GM19438 (cell line): ENCODE results near the gene MLXIPL.
"Not testable (repeated sequence)": the region's sequence is repeated elsewhere in the genome, so short reads cannot be mapped to it uniquely, and the experiment has no call there.

Source experiments
- ATAC-seq: cut with Tn5 transposase; IDR thresholded peaks from one replicate; pipeline ENCODE4 v1.9.1; 2021; ENCODE audit warnings: low read depth; ENCODE audit not compliant: unreplicated experiment

The MLXIPL gene

DNA sequence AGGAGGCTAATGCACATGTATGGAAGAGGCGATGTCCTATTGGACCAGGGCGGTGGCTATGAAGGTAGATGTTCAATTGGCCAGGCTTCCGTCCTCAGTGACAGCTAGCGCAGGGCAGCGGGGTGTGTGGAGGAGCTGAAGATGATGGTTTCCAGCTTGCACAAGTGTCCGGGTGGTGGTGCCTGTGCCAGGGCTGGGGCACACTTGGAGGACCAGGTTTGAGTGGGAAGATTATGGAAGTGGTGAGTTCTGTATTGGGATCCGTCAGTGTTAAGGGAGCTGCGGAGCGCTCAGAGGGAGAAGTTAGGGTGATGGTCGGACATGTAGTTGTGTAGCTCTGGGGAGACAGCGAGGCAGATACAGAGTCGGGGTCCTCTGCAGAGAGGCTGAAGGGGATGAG lies 37.4 kb downstream of the MLXIPL start:
- ATAC-seq: no peak

DNA sequence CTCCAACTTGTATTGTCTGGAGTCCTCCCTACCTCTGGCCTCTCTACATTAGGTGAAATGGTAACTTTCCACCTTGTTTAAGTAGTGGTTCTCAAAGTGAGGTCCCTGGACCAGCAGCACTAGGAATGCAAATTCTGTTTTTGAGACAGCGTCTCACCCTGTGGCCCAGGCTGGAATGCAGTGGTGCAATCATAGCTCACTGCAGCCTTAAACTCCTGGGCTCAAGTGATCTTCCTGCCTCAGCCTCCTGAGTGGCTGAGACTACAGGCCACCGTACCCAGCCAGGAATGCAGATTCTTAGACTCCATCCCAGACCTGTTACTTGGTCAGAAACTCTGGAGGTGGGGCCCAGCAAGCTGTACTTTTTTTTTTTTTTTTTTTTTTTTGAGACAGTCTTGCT lies 39.1 kb downstream of the MLXIPL start:
- ATAC-seq: no peak

DNA sequence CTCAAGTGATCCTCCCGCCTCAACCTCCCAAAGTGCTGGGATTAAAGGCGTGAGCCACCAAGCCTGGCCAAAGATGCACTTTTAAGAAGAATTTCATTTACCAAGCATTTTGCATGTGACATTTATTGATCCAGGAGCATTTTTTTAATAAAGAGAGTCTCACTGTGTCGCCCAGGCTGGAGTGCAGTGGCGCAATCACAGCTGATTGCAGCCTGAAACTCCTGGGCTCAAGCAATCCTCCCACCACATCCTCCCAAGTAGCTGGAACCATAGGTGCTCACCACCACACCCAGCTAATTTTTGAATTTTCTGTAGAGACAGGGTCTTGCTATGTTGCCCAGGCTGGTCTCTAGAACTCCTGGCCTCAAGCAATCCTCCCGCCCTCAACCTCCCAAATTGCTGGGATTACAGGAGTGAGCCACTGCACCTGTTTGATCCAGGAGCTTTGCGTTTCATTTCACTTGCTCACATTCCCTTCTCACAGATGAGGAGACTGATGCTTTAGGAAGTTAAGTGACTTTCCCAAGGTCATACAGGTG lies 41.6 kb downstream of the MLXIPL start:
- ATAC-seq: no peak

DNA sequence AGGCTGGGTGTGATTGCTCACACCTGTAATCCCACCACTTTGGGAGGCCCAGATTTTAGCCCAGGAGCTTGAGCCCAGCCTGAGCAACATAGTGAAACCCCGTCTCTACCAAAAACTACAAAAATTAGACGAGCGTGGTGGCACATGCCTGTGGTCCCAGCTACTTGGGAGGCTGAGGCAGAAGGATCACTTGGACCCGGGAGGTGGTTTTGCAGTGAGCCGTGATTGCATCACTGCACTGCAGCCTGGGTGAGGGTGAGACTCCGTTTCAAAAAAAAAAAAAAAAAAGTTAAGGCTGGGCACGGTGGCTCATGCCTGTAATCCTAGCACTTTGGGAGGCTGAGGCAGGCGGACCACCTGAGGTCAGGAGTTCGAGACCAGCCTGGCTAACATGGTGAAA lies 43.3 kb downstream of the MLXIPL start:
- ATAC-seq: not testable (repeated sequence)

DNA sequence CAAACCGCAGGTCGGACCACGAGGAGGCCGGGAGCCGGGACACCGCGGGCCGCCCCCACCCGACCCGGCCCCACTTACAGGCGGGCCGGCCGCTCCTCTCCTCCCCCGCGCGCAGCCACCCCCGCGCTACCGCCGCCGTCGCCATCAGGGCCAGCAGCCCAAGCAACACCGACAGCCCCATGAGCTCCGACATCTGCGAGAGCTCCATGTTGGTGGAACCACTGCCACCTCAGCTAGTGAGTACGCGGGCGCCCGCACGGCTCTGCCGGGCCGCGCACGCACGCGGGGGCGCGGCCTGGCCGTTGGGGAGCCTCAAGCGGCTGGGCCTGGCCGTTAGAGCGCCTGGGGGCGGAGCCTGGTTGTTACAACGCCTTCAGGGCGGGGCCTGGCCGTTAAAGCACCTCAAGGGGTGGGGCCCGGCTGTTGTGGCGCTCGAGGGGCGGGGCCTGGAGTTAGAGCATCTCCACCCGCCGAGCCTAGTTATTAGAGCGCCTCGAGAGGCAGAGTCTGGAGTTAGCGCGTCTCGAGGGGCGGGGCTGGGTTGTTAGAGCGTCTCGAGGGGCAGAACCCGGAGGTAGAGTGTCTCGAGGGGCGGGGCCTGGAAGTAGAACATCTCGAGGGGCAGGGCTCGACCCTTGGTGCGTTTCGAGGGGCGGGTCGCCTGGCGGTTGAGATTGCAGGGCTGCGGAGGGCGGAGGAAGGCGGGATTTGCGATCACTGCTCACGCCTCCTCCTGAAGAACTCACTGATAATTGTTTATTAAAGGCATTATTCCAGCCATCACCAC lies 45.8 kb downstream of the MLXIPL start, which contains the start of gene TBL2:
TBL2 (minus strand) TSS at position 238 of the 787 bp plus-strand sequence; CDS start at position 208, 30 bp downstream.
- peak; percentile 80 for ATAC-seq

DNA sequence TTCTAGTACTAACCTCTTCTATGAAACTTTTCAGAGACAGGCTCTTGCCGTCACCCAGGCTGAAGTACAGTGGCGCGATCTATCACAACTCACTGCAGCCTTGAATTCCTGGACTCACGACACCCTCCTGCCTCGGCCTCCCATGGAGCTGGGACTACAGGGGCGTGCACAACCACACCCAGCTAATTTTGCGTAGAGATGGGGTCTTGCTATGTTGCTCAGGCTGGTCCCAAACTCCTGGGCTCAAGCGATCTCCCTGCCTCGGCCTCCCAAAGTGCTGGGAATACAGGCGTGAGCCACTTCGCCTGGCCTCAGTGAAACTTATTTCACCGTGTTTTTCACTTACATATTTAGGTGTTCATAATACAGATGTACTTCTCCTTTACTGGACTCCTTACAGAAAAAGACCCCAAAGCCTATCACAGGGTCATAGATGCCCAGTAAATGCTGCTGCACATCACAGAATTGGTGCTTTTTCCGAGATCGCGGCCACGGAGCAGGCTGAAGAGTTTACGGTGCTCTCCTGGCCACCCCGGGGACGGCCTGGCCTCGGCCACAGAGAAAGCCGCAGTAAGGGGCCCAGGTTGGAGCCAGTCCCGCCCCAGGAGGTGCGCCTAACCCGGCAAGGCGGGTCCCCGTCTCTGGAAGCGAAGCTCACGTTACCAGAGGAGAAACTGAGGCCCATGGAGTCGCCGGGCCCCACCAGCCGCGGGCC lies 46.5 kb downstream of the MLXIPL start:
- ATAC-seq: peak; percentile 20

DNA sequence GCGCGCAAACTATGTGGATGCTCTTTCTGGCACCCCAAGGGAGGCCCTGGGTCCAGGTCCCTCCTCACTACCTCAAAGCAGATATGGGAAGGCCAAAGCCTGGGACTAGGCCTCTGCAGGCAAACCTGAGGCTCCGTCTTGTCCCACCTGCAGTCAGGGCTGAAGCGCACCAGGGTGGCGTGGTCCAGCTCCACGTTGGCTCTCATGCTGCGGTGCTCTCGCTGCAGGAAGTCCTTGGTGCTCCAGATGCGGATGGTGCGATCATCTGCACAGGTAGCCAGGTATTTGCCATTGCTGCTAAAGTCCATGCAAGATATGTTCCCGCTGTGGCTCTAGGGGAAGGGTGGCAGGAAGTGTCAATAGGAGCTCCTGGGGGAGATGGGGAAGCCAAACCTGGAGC lies 50.5 kb downstream of the MLXIPL start:
- ATAC-seq: no peak

DNA sequence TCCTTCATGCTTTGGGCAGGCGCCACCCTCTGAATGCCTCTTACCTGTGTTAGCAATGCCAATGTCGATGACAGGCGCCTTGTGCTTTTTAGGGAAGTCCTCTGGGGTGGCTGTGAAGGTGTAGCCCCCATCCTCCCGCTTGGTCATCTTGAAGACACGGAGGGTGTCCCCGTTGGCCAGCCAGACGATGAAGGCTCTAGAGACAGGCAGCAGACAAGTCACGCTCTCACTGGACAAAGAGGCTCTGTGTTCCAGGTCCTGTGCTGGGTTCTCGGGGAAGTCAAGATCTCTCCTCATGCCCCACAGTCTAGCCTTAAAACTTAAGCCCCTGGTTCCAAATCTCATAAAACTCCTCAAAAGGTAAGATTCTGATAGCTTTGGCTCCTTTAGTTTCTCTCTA lies 51.0 kb downstream of the MLXIPL start:
- no peak for ATAC-seq

DNA sequence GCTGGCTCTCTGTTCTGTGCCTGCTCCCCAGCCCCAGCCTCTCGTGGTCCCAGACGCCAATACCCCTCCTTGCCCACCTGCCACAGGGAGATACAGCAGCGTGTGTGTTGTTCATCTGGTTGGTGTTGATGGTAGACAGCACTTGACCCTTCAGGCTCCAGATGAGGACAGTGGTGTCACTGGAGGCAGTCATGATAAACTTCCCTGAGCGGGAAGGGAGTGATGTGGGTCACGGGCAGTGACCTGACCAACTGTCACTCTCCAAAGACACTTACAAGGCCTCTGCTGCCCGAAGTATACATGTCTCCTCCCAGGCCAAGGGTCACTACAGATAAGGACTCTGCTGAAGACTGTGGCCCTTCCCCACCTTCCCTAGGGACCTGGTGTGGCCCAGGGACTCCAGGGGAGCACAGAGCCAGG lies 51.5 kb downstream of the MLXIPL start:
- no peak for ATAC-seq

DNA sequence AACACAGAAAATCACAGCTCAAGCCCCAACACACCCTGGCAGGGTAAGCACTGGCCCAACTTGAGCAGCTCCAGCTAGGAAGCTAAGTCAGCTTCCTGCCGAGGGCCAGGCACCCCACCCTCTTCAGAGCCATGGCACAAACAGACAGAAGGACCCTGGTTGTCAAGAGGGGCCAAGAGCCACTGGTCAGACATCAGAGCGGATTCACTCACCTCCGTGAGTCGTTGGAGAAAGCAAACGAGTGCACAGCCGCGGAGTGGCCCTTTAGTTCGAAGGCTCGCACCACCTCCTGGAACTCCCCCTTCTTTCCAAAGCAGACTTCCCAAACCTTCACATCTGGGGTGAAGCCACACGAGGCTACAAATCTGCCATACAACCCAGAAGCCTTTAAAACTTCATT lies 53.3 kb downstream of the MLXIPL start:
- no peak for ATAC-seq

DNA sequence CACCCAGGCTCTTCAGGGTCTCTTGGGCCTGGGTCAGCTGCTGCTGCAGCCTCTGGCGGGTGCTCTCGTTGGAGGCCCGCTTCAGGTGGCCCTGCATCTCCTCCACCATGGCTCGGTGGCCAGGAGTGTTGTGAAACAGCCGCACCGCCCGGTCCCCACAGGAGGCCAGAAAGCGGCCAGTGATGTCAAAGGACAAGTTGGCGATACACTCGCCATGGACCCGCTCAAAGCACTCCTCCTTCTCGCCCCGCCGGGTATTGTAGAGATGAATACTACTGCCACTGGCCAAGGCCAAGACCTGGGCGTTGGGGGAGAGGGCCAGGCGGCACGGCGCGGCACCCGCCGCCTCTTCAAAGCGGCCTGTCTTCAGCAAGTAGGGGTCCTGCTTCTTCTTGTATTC lies 53.8 kb downstream of the MLXIPL start:
- ATAC-seq: no peak

DNA sequence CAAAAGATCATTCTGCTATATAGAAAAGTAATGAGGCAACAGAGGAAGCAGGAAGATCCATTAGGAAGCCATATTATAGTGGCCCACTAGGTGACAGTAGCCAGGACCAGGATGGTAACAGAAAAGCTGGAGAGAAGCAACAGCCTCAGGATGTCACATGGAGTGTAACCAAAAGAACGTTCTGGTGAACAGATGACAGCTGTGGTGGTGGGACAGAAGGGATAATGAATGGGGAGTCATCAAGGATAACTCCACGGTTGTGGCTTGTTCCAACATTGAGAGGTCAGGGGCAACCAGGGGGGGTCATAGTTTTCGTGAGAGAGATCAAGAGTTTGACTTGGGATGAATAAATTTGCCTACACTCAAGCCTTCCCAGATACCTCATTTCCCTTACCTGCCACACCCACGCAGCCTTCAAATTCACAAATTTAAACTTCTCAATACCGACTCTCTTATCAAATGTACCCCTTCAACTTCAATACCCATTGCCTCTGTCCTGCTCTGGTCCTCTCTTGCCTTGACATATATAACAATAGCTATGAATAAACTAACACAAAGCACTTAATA lies 55.2 kb downstream of the MLXIPL start:
- ATAC-seq: no peak

DNA sequence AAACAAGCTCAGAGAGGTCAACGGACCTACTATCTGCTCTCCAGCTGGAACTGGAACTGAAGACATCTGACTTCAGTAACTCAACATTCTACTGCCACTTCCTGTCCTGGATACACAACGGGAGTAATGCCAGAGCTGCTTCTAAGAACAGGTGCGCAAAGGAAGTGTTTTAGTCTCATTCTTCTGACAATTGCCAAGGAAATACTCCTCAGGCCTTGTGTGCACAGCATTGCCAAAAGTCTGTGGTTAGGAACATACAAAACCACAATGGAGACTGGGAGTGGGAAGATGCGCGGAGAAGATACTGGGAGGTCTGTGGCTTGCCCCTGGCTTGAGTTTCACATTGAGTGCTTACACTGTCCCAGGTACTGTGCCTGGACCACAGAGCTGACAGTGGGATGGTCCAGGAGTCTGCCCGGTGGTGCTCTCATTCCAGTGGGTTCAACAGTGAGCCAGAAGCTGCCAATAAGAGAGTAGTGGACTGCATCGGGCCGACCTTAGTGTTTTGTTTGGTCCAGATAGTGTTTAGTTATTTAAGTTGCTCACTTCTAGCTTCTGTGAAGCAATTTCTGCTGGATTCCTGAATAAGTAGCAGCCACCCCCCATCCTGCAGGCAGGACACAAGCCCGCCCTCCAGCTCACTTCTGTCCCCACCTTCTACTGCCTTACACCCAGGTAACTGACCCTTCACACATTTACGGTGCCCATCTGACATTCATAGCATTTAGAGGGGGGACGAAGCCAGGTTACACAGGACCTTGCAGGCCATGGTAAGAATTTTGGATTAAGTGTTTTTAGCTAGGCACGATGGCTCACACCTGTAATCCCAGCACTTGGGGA lies 56.3 kb downstream of the MLXIPL start:
- ATAC-seq: no peak

DNA sequence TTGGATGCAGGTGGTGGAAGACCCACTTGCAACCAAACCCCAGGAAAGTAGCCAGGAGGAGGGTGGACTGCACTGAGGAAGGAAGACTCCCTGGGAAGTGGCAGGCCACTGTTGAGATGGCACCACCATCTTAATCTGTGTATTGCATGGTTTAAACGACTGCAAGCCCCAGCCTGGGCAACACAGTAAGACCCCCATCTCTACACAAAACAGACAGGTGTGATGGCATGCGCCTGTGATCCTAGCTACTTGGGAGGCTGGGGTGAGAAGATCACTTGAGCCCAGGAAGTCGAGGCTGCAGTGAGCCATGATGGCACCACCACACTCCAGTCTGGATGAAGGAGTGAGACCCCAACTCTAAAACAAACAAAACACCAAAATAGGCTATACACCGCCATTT lies 57.2 kb downstream of the MLXIPL start:
- ATAC-seq: no peak

DNA sequence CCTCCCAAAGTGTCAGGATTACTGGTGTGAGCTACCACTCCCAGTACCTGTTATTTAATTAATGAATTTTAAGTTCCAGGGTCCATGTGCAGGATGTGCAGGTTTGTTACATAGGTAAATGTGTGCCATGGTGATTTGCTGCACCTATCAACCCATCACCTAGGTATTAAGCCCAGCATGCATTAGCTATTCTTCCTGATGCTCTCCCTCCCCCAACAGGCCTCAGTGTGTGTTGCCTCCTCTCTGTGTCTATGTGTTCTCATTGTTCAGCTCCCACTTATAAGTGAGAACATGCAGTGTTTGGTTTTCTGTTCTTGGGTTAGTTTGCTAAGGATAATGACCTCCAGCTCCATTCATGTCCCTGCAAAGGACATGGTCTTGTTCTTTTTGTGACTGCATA lies 57.9 kb downstream of the MLXIPL start:
- ATAC-seq: not testable (repeated sequence)

DNA sequence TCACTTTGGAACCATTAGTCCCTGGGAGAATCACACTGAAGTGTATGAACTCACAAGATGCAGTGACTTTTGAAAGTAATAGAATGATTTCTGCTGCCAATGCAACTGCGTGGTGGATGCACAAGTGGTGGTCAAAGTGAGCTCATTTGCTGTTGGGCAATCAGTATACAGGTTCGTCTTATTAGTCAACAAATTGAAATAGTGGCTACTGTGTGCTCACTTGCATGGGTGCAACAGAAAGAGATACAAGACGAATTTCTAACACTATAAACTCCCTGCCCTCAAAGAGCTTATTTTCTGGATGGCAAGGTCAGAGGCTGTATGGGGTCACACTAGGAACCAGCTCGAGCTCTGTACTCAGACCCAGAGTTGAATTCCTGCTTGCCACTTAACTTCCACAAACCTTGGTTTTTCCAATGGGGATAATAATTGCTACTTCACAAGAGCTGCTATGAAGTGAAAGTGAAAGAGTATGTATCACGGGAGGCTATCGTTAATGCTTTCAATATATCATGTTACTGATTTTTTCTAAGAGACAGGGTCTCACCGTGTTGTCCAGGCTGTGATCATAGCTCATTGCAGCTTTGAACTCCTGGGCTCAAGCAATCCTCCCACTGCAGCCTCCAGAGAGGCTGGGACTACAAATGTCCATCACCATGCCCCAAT lies 58.5 kb downstream of the MLXIPL start:
- no peak for ATAC-seq

DNA sequence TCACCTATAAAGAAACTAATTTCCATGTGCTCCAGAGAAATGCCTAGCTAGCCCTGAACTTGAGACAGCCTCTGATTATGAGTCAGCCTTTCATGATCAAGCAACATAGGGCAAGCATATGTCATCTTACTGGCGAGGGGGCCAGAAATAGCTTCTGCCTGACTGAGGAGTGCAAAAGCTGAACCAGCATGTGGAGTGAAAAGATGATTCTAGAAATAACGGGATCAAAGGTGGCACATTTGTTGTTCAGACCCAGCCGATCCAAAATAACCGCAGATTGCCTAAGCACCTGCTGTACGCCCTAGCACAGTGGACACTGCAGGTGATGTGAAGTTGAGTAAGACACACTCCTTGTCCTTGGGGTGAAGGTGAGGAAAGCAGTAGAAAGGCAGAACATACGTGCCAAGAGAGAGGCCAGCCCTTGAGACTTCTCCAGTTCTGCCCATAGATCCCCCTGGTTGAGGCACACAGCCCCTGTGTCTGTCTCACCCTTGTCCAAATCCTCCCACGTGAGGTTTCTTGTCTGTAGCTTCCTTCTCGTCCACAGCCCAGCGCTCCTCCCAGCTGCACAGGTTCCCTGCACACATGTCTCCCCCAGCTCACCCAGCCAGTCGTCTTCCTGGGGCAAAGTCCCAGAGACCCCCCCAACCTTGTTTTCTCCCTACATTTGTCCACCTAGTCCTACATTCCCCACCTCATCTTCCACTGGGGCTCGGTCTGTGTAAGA lies 64.0 kb downstream of the MLXIPL start:
- ATAC-seq: no peak

DNA sequence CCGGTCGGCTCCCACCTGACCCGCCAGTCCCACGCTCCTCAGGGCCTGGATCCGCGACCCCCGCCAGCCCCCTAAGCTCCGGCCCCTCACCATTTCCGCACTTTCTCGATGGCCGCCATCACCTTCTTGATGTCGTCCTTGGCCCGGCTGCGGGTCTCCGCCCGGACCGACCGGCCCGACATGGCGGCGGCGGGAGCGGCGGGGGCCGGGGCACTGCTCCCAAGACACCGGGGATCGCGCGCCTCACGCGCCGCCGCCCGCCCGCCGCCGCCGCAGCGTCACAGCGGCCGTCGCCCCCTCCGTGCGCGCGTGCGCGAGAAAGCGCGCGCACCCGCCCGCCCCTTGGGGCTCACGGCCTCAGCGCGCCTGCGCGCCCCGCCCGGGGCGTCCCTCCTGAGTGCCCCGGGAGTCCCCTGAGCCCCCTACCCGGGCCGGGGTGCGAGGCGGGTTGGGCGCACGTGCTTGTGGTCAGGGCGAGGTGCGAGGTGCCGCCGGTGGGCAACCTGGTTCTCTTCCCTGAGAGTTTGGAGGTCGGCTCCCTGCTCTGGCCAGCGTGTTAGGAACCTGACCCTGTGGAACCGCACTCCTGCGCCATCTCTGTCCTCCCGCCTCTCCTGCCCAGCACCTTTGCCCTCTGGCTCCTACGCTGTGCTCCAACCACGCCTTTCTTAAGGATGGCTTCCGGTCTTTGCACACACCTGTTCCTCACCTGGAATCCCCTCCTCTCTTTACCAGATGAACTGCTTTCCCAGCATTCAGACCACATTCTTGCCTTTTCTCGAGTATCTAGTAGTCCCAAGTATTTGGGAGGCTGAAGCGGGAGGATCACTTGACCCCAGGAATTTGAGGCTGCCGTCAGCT lies 66.7 kb downstream of the MLXIPL start, which contains the start of gene BCL7B:
BCL7B (minus strand) TSS at position 294 of the 861 bp plus-strand sequence; CDS start at position 182, 112 bp downstream.
- peak; percentile 38 for ATAC-seq
